ENCODE measurements around the gene CCDC188. TPM values are rescaled to one million over a fixed set of nuclear protein-coding genes. Genes with fewer than 3 reads are reported as not detected.

The CCDC188 gene
- total RNA-seq, 1 experiment from 2014 or later: not detected

DNA sequence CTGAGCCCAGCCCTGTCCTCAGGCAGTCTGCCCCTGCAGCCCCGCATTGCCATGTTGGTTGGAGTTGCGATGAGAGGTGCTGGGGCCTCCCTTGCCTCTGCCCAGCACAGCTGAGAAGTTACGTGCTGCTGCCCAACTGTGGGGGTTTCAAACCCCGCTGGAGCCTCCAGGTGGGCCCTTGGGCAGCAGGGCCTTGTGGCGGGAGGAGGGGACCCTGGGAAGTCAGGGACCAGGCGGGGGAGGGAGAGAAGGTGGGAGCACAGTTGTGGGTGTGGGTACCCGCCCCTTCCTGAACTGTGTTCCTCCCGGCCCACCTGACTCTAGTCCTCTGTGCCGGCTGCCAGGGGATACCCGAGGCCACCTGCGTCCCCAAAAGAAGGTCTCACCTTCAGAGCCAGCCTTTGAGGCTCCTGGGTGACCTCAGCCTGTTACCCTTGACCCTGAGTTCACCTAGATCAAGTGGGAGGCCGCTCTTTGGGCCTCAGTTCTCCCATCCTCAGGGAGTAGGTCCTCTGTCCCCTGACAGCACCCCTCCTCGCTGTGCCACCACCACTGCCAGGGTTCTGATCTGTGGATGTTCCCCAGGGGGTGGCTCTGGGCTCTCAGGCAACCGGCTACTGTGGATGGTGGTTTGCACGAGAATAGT is 7.7 kb upstream of the CCDC188 start:
- CTCF ChIA-PET: no interaction called here
- H3K27me3 ChIP-seq (replicated peaks; ENCODE audit: insufficient read depth, low read depth, low read length, poor library complexity): no peaks in the 10 kb centered on the region
- H3K9me3 ChIP-seq (ENCODE audit: low read depth, low read length, poor library complexity, severe bottlenecking): no peaks in the 10 kb centered on the region
- no peak for DNase-seq (ENCODE audit: low spot score)
- POLR2A ChIA-PET (ENCODE audit: low non-redundant PET): no interaction called here
- BruUV-seq (replicated peaks): no TSS peak
- TF ChIP-seq, protein P1, sequence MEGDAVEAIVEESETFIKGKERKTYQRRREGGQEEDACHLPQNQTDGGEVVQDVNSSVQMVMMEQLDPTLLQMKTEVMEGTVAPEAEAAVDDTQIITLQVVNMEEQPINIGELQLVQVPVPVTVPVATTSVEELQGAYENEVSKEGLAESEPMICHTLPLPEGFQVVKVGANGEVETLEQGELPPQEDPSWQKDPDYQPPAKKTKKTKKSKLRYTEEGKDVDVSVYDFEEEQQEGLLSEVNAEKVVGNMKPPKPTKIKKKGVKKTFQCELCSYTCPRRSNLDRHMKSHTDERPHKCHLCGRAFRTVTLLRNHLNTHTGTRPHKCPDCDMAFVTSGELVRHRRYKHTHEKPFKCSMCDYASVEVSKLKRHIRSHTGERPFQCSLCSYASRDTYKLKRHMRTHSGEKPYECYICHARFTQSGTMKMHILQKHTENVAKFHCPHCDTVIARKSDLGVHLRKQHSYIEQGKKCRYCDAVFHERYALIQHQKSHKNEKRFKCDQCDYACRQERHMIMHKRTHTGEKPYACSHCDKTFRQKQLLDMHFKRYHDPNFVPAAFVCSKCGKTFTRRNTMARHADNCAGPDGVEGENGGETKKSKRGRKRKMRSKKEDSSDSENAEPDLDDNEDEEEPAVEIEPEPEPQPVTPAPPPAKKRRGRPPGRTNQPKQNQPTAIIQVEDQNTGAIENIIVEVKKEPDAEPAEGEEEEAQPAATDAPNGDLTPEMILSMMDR (conservative IDR thresholded peaks at IDR 0.05; ENCODE audit: low read depth, low read length): no peak
- no peak for TF ChIP-seq EZH2 (IDR thresholded peaks at IDR 0.05; ENCODE audit: borderline replicate concordance, low read depth, low read length, poor library complexity, severe bottlenecking)
- H3K27ac ChIP-seq (ENCODE audit: low read depth, low read length, poor library complexity, severe bottlenecking): no peak overlapping the region
- intact Hi-C loops (cut with micrococcal nuclease; ENCODE audit: unreplicated experiment): no loop called here
- no peaks in the 10 kb centered on the region for H3K36me3 ChIP-seq (ENCODE audit: insufficient read depth, low read length, poor library complexity, severe bottlenecking)
- H3K4me1 ChIP-seq (ENCODE audit: insufficient read depth, low read length, poor library complexity, severe bottlenecking): no peaks in the 10 kb centered on the region
- no peak overlapping the region for H3K4me3 ChIP-seq (ENCODE audit: low read depth, low read length, poor library complexity, severe bottlenecking)

DNA sequence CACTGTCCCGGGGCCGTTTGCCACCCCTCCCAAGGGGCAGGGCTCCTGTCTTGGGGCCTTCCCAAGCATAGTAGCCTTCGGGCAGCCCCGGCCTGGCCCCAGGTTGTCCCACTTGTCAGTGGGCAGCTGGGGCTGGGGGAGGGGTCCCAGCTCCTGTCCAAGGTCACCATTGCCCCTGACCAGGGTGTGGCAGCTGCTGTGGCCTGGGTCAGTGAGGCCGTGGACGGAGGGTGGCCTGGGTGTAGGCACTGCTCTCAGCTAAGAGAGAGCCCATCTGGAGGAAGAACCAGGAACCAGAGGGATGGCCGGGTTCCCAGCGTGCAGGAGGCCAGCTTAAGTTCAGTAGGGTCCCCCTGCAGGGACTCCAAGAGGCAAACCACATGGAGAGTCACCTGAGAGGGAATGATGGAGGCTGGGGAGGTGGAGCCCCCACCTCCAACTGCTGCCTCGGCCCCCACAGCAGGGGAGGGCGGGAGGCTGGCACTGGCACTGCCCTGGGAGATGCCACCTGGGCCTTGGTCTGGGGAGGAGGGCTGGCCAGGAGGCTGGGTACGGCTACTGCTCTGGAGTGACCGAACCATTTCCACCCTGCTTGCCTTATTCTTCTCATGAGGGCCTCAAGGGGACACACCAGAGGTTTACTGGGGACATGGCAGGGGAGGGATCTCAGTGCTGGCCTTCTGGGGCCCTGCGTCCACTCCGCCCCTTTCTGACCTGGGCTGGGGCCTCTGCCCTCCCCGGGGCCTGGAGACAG is 6.8 kb upstream of the CCDC188 start:
- Histone ChIP-seq H3K4me1 (ENCODE audit: insufficient read depth, low read length, poor library complexity, severe bottlenecking) (no peaks in the 10 kb centered on the region), H3K36me3 (ENCODE audit: insufficient read depth, low read length, poor library complexity, severe bottlenecking) (no peaks in the 10 kb centered on the region), H3K4me3 (ENCODE audit: low read depth, low read length, poor library complexity, severe bottlenecking) (no peak overlapping the region), H3K27me3 (replicated peaks; ENCODE audit: insufficient read depth, low read depth, low read length, poor library complexity) (no peaks in the 10 kb centered on the region), H3K27ac (ENCODE audit: low read depth, low read length, poor library complexity, severe bottlenecking) (no peak overlapping the region), H3K9me3 (ENCODE audit: low read depth, low read length, poor library complexity, severe bottlenecking) (no peaks in the 10 kb centered on the region)
- DNase-seq (ENCODE audit: low spot score): no peak
- POLR2A ChIA-PET (ENCODE audit: low non-redundant PET): no interaction called here
- intact Hi-C loops (cut with micrococcal nuclease; ENCODE audit: unreplicated experiment): loop anchor here (1.0 kb wide), 3 partner anchors 111 to 299 kb away; partner anchors contain the start of gene RTN4R
- BruUV-seq (replicated peaks): no TSS peak
- CTCF ChIA-PET: interaction anchor here (1.0 to 1.1 kb wide), 5 partner anchors 81 to 299 kb away, joined by 3 to 7 read pairs (median 6); no protein-coding TSS in a partner anchor
- no peak for TF ChIP-seq EZH2 (IDR thresholded peaks at IDR 0.05; ENCODE audit: borderline replicate concordance, low read depth, low read length, poor library complexity, severe bottlenecking)
- TF ChIP-seq, protein P1 (conservative IDR thresholded peaks at IDR 0.05; ENCODE audit: low read depth, low read length): no peak

DNA sequence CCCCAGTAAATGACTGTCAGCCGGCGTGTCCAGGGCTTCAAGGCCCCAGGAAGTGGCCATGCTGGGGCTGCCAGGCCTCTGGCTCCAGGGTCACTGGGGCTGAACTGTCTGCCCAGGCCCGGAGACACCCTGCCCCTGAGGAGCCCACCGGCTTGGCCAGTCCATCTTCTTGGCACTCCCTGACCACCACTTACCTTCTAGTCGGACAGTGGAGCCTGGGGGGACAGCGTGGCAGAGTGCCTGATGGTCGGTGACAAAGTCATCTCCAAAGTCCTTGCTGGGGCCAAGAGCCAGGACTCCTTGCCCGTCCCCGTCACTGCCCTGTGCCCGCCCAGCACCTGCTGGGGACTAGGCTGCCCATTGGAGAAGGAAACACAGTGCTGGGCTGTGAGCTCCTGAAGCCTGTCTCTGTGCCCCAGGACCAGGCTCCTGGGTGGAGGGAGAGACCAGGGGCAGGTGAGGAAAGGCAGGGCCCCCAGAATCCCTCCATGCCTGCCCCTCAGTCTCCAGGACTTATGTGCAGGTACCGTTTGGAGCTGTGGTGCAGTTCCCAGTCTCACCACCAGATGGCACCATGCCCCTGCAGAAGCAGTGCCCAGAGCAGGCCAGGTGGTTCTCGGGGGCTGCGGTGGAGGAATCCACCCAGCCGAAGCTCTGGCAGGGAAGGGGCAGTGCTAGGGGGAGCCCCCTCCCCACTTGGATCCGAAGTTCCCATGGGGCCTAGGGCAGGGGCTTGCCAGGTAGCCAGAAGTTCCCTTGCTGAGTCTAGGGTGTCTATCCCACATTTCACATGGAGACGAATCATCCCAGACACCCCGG is 6.0 kb upstream of the CCDC188 start:
- Histone ChIP-seq H3K9me3 (ENCODE audit: low read depth, low read length, poor library complexity, severe bottlenecking) (no peaks in the 10 kb centered on the region), H3K27me3 (replicated peaks; ENCODE audit: insufficient read depth, low read depth, low read length, poor library complexity) (no peaks in the 10 kb centered on the region), H3K27ac (ENCODE audit: low read depth, low read length, poor library complexity, severe bottlenecking) (no peak overlapping the region), H3K36me3 (ENCODE audit: insufficient read depth, low read length, poor library complexity, severe bottlenecking) (no peaks in the 10 kb centered on the region), H3K4me3 (ENCODE audit: low read depth, low read length, poor library complexity, severe bottlenecking) (no peak overlapping the region), H3K4me1 (ENCODE audit: insufficient read depth, low read length, poor library complexity, severe bottlenecking) (no peaks in the 10 kb centered on the region)
- no TSS peak for BruUV-seq (replicated peaks)
- CTCF ChIA-PET: interaction anchor here (1.0 to 1.1 kb wide), 5 partner anchors 82 to 300 kb away, joined by 3 to 7 read pairs (median 6); no protein-coding TSS in a partner anchor
- intact Hi-C loops (cut with micrococcal nuclease; ENCODE audit: unreplicated experiment): loop anchor here (1.0 kb wide), 3 partner anchors 111 to 299 kb away; partner anchors contain the start of gene RTN4R
- POLR2A ChIA-PET (ENCODE audit: low non-redundant PET): no interaction called here
- peak; percentile 81 for DNase-seq (ENCODE audit: low spot score)
- TF ChIP-seq EZH2 (IDR thresholded peaks at IDR 0.05; ENCODE audit: borderline replicate concordance, low read depth, low read length, poor library complexity, severe bottlenecking): no peak
- TF ChIP-seq, protein P1 (conservative IDR thresholded peaks at IDR 0.05; ENCODE audit: low read depth, low read length): peak; percentile 97

Data from A673 (cell line).